SHP77 (cell line): ENCODE results near the gene MUL1.

ENCODE experiments used
- DNase-seq, 2 experiments: peaks; one replicate each; lab custom pipeline; 2025; lab: John Stamatoyannopoulos, UW

Gene MUL1

DNA sequence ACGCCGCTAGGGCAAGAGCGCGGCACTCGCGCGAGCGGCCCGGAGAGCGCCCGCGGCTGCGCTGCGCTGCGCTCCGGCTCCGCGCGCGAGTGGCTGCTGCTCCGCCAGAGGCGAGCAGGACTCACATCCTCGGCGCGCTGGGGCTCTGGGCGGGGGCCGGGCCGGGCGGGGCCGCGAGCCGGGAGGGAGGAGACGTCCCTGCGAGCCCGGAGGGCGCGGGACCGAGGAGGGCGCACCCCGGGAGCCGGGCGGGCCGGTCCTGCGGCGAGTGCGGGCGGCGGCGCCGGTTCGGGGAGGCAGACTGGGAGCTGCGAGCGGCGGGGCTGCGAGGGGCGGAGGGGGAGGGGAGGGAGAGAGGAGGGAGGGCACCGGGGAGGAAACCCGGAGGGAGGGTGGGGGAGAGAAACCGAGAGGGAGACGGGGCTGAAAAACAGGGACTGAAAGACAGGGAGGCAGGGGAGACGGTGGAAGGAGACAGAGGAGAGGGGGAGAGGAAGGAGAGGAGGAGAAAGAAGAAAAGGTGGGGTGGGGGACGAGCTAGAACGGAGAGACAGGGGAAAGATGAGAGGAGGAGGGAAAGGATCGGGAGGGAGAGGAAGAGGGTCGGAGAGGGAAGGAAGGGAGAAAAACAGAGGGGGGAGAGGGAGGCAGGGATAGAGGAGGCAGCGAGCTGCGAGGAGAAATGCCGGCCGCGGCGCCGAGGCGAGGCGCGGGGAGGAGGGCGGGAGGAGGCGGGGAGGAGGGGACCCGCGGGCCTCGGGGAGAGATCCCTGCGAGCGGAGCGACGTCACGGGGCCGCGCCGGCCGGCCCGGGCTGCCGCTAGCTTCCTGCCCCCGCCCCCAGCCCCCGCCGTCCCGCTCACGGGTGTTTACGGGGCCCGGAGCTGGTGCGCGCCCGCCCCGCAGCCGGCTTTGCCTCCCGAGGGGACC lies 22.2 kb downstream of the MUL1 start, which contains the start of gene CAMK2N1:
Gene CAMK2N1 (minus strand): TSS at position 684 of the 930 bp plus-strand sequence. CDS start 831 bp downstream, outside the sequence.
- peak in 1 of 2 experiments; percentile 37 for DNase-seq

DNA sequence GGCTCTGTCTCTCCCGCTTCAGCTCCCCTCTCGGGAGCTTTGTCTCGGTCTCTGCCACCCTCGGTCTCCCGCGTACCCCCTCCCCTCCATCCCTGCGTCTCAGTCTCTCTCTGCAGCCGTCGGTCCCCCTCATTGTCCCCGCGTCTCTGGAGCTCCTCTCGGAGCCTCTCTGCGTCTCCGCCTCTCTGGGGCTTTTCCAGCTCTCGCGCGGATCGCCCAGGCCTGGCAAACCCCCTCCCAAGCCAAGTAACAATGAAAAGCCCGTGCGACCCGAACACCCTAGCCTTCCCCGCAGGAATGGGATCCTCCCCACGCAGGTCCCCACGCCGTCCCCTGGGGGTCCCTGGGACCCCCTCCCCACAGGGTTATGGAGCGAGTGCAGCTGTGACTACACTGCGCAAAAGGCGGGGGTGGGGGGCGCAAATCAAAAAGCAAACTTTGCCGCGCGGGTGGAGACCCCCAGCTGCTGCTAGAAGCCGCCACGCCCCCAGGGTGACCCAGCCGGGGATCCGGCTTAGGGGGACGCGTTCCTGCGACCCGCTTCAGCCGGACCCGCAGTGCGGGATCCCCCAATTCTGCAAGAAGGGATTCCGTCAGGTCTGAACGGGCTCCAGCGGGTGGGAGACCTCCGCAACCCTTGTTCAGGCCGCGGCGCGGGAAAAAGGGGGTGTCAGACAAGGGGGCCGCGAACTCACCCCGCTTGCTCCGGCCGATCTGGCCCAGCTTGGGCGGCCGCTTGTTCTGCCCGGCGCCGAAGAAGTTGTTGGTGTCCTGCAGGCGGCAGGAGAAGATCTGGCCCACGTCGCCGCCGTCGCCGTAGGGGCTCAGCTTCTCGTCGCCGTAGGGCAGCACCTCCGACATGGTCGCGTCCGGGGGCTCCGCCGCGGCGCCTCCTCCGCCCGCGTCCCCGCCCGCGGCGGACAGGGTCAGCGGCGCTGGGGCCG lies 23.2 kb downstream of the MUL1 start:
- DNase-seq: no peak

DNA sequence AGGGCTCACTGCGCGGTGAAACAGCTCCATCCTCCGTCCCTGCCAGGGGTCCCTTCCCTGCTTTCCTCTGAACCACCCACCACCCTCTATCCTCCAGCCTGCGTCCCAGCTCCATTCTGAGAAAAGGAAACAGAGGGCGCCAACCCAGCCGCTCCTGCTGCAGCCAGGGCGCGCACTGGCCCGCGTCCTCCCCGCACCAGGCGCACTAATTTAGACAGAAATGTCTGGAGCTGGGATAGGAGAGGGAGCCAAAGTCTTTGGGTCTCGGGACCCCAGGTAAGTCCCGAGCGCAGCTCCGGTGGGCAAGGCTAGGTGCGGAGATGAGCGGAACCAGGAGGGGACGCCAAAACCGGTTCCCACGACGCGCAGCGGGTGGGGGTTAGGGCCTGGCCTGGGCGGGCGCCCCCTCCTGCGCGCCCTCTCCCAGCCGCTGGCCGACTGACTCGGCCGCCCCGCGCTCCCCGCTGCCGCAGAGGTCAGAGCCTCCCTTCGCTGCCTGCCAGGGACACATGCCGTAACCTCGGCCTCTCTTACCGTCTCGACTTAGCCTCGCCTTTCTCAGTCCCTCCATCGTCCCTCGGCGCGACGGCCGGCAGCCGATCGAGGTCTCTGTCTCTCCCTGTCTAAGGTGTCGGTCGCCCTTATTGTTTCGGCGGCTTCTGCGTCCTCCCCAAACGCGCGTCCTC lies 24.0 kb downstream of the MUL1 start:
- DNase-seq: no peak

DNA sequence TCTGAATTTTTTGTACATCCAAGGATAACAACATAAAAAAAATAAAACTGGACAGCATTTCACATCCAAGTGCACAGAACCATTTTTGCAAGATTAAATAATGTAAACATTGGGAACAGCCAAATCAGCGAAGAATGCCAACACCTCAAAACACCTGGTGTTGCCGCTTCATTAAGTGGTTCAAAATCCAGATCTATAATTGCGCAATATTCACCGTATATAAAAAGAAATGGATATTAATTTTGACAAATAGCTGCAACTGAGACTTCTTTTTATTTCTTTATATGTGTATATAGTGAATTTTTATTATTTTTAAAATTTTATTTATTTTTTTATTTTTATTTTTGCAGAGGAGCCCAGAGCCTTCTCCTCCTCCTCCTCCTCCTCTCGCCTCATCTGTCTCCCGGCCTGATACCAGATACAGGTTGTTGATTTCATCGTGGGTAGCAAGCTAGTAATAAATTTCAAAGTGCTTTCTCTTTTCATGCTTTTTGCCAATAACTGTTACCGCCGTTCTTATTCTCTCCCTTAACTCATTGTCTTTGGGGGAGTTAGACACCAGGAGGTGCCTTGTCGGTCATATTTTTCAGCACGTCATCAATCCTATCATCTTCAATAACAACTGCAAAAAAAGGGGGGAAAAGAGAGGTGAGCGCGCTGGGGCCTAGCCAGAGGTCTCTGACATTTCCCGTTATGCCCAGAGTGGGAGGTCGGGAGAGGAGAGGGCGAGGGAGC lies 24.7 kb downstream of the MUL1 start:
- DNase-seq: no peak

DNA sequence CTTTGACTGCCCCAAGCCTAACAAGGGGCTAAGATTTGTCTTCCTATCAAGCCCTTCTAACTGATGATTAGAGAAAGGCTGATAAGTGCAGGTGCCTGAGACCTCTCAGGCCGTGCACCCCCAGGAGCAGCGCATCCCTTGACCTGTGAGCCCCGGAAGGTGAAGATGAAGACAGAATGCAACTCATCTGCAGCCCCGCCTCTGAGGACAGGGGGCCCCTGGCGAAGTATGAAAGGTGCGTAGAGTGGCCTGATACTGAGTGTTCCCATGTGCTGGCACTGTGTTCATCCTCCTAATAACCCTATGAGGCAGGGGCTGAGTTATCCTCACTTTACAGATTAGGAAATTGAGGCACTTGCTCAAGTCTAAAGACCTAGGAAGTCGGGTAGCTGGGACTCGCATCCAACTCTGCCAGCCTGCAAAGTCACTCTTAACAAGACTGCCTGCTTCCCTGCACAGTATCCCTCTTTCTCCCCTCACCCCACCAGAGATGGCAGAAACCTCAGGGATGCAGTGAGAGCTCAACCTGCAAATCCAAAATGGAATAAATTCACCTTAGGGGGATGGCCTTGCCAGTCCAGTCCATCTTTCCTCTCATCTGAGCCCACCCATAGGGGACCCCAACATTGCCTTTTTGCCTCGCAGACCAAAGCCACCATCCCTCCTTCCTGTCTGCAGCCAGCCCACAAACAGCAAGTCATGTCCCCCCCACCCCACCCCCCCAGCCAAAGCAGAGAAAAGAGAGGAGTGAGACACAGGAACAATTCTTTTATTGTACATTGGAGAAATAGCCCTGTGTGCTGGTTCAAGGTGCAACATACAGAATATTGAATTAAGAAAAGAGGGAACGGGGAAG lies 26.1 kb downstream of the MUL1 start:
- DNase-seq: no peak

DNA sequence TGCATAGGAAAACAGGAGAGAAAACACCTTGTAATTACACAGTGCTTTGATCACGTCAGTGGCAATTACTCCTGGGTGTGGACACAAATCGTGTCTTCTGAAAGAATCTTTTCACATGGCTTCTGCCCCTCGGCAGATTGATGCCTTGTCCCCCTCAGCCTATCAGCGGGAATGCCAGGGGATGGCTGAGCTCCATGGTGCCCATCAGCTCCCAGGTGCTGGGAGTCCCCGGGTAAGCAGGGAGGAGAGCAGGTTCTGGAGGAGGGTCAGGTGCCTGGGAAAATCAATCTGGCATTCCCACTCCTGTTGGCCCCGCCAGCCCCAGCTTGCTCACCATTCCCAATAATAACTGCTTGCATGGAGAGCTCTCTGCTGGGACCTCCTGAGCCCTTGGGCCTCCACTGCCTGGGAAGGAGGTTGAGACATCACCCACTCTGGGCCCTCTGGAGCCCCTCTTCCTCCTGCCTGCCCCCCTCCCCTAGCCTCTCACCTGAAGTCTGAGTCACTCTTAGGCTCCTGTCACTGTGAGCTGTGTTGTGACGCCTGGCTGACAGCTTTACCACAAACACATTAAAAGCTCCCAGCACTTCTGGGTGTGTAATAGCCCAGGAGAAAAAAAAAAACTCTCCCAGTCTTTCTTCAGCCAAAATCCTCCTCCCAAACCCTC lies 26.9 kb downstream of the MUL1 start:
- no peak for DNase-seq

DNA sequence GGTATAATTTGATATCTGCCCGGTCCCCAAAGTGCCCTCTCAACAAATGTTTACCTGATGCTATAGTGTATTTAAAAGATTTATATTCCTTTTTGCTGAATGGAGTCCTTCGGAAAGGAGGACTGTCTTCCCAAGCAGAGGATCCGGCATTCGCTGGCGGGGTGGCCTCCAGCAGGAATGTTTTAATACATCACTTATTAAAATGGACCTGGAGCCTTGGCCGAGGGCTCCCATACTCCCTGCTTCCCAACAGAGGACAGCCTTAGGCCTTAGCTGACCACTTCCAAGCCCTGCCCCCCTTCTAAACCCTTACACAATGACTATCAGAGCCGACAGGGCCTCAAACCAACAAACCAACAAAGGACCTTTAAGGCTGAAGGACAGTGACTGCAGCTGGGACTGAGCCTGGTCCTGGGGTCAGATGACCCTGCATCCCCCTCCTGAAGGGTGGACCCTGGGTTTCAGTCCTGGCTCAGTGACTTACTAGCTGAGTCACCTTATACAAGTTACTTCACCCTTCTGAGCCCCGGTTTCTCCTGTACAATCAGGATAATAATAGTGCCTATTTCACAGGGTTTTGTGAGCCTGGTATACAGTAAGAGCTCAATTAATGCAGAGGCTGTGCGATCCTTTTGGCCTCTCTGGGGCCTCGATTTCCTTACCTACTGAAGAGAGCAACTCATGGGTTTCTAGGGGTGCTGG lies 27.6 kb downstream of the MUL1 start:
- no peak for DNase-seq

DNA sequence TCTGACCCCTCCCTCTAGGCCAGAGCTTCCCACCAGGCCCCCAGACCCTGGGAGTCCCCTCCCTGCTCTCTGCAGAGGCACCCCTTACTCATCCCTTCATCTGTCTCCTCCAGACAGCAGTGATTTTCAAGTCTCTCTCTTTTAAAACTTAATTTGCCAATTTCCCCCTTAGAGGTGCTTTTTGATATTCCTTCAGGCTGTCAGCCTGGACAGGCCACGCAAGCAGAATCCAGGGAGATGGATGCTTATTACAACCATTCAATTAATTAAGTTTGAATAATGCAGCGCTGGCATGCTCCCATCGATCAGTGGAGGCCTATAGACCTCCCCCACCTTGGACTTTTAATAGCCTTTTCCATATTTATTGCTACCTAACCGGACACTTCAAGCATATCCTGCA lies 28.1 kb downstream of the MUL1 start:
- no peak for DNase-seq

DNA sequence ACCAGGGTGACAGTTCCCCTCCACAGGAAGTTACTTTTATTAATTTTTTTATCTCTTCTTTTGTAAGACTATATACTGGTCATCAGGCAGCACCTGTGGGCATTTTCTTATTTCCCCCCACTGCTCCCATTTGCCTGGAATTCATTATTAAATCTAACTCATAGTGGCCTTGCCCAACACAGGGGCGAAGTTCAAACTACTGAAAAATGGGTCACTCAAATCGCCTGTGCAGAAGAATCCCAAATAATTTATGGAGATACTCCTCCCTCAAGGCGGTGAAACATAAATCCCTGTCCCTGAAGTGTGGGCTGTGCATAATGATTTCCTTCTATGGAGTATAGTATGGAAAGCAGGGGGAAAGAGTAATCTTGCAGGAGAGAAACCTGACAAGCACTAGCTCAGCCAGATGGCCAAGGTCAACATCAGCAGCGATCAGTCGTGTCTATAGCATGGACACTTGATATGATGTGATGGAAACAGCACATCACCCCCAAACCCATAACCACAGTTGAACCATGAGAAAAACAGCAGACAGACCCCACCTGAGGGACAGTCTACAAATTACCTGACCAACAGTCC lies 29.8 kb downstream of the MUL1 start:
- DNase-seq: no peak

DNA sequence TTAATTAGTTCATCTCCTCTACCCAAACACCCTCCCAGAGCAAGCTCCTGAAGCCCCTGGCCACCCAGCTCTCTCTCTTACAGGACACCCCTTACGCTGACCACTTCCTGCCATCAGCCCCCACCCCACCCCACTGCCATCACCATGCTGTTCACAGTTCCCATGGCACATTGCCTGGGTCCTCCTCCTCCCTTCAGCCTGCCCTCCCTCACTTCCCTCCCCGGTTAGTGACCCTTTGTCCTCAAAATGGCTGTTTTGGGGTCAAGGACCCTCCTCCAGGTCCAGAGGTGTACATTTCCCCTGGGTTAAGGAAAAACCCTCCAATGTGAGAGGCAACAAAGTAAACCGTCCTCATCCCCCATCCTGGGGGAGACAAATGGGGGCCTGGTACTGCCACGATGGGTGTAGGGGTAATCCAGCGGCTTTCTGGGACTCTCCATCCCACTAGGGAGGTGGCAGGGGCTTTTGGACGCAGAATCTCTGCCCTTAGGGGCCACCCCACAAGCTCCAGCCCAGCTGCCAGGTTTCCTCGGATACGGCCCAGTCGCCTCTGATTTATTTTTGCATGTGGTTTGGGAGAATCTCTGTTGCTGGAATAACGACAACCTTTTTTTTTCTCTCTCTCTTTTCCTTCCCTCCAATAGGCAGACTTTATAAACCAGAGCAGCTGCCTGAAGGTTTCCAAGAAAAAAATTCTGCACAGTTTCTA lies 30.4 kb downstream of the MUL1 start:
- no peak for DNase-seq

DNA sequence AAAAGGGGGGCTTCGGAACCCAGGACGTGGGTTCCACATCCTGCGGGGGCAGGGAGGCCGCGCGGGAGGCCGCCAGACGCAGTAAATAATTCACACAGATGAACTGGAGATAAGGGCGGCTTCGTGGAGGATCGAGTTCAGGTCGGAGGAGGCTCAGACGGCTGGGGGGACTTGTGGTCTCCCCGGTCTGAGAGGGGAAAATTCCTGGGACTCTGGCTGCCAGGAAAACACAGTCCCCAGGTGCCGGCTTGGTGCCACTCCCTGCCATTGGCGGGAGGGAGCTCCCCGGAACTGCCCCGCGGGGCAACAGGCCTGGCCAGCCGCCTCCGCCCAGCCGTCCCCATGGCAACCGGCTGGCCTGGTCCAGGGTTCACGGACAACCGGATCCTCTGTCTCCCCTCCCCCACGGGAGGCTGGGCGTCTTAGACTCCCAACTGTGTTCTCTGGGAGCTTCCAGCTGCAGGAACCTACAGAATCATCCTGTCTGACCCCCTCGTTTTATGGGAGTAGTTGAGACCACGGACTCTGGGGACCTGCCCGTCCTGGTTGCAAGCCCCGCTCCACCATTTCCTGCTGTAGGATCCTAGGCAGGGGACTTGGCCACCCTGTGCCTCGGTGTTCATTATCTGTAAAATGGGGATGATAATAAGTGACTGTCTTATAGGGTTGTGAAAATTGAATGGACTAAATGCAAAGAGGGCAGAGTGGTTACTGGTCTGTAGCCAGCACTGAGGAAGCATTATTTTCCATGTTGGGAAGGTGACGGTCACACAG lies 31.5 kb downstream of the MUL1 start:
- DNase-seq: peak in 1 of 2 experiments; percentile 31

DNA sequence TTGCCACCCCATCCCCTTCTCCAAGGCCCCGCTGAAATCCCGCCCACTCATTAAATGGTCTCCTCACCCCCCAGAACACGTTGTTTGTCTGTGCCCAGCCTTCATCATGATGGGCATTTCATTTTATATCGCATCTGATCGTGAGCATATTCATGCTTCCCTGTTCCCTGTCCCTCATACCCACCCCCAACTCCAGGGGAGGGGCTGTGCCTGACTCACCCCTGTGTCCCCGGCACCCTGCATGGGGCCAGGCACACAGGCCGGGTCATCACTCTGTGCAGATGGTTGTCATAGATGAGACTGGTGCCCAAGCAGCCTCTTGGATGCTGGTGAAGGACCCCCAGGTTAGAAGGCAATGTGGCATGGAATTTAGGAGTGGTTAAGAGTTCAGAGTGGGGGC lies 33.0 kb downstream of the MUL1 start:
- no peak for DNase-seq

DNA sequence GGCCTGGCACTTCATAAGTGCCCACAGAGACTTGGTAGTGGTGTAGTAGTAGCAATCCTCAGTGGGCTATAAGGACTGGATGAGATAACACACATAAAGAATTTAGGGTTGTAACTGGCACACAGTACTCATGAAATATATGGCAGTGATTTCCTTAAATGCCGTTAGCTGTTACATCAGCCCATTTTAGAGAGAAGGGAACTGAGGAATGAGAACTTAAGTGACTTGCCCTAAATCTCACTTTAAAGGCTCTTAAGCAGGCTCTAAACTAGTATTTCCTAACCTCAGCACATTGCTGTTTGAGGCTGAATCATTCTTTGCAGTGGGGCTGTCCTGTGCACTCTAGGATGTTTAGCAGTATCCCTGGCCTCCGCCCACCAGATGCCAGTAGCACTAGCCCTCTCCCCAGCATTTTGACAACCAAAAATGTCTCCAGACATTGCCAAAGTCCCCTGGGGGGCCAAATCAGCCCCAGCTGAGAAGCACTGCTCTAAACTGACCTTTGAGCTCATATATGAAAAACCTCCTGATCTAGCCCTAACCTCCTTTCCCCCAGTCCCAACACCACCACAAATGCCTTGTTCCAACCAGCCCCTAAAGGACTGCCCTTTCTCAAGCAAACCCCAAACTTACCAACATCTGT lies 33.5 kb downstream of the MUL1 start:
- DNase-seq: no peak

DNA sequence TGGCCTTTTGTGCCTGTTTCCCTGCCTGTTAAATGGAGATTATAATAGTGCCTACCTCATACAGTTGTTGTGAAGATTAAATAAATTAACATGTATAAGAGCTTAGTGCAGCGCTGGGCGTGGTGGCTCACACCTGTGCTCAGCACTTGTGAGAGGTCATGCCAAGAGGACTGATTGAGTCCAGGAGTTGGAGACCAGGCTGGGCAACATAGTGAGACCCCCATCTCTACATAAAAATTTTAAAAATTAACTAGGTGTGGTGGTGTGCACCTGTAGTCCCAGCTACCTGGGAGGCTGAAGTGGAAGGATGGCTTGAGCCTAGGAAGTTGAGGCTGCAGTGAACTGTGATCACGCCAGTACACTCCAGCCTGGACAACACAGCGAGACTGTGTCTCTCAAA lies 34.1 kb downstream of the MUL1 start:
- DNase-seq: no peak

DNA sequence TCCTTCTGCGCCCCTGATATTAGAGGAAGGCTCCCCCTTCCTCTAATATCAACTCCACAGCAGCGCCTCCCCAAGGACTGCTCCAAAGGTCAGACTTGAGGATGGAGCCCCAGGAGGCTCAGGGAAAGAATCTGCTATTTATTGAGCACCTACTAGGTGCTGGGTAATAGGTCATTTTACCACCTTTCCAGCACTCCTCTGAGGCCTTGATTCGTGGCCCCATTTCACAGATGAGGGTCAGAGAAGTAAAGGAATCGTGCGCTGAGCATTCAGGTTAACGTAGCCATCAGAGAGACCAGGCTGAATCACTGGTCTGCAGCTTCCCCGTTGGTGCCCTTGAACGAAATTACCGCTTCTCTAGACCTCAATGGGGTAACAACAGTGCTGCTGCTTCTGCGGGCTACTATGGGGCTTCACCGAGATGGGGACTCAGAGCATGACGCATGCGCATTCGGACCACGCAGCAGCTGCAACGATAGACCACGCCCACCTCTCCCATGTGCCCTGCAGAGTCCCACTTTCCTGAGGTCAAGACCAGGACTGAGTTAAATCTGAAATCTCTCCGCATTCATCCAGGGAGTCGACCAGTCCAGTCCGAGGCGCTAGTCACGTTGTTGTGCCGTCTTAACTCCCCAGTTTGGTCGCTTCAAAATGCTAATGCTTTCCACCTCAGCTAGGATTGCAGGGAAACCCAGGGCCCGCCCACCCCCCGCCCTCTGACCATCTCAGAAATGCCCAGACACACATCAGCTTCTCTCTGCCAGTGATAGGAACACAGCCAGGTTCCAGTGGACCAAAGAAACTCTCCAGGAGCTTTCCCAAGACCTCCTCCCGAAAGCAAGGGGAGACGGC lies 34.9 kb downstream of the MUL1 start:
- DNase-seq: no peak

DNA sequence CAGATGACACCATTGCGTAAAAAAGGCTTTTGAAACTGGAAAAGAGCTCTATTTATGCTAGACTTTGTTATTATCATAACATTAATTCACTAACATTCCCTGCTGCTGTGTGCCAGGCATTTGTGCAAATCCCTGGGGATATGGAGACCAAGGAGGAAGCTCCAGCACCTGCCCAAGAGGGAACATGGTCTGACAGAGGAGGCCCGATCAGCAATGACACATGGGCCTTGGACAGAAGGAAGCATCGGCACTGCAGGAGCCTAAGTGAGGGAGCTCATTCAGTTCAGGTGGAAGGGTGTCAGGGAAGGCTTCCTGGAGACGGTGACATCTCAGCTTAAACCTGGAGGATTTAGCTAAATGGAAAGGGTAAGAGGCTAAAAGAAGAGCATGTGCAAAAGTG lies 35.8 kb downstream of the MUL1 start:
- no peak for DNase-seq
